T follicular helper cell (primary cell): ENCODE measurements around the gene TBC1D2B.

Experiments used
- DNase-seq: peaks from one replicate; pipeline ENCODE4 v3.0.0-alpha.2; 2020; ENCODE audit warnings: low read depth

The TBC1D2B gene

DNA sequence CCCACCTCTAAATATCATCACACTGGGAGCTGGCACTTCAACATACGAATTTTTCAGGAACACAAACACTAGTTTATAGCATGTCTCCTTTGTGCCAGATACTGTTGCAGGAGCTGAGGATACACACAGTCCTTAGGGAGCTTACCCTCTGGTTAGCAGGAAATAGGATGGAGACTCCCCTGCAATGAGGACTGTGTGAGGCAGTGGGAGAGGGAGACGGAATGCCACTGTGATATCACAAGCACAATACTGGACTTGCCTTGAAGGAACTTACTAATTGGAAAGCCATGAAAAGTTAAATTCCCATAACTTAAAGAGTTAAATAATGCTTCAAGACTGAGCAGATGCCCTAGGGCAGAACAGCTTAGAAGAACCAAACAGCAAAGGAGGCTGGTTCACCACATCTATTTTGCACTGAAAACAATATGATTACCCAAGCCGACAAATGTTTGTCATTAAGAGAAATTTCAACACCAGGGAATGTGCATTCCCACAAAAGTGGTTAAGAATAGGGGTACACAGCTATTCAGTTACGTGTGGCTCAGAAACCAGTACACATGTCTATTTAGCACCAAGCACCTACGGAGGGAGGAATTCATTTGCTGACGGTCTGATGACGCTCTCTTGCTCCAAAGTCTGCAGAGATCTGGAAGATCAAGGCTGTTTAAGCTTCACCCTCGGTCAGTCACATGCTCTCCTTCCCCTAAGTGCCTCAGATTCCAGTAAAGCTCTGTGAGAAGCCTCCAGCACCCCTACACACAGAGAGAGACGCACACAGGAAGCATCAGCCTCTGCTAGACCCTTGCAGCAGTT lies 5.2 kb downstream of the TBC1D2B start:
- DNase-seq: no peak

DNA sequence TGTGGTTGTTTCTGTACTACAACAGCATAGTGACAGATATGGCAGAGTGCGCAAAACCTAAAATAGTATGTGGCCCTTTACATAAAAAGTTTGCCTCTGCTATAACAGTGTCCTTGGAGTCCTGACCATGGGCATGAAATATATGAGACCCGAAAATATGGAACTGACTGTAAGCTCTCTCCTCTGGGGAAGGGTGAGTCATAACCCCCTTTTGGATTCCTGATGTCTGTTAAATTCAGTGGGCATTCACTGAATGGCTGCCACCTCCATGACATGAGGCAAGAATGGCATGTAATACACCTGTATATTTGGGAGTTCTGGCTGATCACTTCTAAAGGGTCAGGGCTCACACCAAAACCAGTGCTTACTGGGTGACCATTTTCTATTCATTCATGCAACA lies 6.1 kb downstream of the TBC1D2B start:
- DNase-seq: no peak

DNA sequence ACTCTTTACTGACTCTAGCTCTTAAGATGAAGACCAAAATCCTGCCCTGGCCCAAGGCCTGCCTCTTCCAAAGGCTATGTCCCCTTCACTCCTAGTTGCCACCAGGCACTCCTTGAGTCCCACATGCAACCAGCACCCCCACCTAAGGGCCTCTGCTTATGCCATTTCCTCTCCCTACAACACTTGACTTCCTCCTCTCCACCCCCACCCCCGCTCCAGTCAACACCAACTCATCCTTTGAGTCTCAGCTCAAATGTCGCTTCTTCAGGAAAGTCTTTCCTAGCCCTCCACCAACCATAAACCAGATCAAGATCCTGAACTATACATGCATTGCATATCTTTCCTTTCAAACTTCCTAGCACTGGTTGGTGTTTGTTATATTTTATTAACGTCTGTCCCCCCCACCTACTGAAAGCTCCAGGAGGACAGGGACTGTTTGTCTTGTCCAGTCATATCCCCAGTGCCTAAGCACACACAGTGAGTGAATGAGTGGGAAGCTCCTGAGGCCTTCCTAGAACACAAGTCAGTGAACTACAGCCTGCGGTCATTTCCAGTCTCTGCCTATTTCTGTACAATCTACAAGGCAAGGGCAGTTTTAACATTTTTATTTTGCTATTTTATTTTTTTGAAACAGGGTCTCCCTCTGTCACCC lies 7.3 kb downstream of the TBC1D2B start:
- peak; percentile 39 for DNase-seq

DNA sequence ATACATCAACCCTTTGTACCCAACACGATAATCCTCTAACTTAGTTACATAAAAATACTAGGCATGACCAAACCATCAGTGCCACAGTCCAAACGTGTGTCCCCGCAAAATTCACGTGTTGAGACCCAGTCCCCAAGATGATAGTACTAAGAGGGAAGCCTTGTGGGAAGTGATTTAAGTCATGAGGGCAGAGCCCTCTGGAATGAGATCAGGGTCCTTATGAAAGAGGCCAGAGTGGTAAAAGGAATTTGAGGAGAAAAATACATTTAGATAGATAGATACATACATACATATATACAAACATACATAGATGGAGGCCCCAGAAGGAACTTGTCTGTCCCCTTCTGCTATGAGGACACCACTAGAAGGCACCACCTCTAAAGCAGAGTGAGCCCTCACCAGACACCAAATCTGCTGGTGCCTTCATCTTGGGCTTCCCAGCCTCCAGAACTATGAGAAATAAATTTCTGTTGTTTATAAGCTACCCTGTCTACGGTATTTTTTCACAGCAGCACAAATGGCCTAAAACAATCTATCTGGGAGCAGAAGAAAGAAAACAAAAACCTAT lies 8.0 kb downstream of the TBC1D2B start:
- no peak for DNase-seq

DNA sequence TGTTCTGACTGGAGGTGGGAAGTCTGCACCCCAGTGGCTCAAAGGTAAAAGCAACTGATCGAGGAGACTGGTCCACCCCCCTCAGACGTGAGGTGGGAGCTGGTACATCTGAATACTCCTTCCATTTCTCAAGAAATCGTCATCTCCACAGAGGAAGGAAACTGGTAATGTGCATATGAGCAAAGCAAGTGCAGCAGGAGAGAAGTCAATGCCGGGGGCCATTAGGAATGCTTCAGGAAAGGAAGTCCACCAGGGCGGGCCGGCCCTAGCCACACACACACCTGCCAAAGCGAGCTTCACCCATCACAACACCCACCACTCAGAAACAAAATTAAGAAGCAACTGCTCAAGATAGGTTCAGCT lies 8.5 kb downstream of the TBC1D2B start:
- DNase-seq: no peak

DNA sequence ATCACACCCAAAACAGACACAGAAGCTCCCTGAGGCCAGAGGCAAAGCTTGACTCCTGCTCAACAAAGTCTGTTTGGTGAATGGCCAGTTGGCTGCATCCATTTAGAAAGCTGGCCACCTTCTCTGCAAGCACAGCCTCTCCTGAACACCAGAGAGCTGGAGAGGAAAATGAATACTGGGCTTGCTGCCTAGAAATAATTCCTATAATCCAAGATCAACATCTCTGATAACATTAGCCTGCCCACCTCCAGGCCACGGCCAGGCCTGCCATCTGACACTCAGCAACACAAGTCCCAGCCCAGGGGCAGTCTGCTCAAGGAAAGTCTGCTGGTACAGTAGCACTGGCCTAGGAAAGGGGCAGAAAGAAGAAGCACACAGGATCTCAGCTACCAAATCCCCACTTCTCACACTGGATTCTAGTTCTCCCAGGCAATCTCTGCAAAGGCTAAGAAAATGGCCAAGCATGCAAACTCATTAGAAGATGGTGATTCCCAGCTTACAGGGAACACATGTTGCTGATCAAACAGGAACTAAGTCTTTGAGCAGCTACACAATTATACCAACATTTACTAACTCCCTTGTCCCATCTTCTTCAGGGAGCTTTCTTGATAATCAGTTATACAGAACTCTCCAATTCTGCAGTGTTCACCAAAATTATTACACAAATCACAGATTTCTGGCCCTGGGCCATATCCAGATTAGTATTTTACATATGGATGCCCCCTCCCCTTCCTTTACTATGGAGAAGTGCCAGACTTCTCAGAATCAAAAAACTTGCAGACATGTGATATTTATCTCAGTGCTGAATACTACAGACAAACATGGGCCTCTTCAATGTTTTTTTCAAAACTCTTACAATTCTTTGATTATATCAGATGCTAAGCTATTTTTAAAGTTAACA lies 9.9 kb downstream of the TBC1D2B start:
- DNase-seq: no peak

DNA sequence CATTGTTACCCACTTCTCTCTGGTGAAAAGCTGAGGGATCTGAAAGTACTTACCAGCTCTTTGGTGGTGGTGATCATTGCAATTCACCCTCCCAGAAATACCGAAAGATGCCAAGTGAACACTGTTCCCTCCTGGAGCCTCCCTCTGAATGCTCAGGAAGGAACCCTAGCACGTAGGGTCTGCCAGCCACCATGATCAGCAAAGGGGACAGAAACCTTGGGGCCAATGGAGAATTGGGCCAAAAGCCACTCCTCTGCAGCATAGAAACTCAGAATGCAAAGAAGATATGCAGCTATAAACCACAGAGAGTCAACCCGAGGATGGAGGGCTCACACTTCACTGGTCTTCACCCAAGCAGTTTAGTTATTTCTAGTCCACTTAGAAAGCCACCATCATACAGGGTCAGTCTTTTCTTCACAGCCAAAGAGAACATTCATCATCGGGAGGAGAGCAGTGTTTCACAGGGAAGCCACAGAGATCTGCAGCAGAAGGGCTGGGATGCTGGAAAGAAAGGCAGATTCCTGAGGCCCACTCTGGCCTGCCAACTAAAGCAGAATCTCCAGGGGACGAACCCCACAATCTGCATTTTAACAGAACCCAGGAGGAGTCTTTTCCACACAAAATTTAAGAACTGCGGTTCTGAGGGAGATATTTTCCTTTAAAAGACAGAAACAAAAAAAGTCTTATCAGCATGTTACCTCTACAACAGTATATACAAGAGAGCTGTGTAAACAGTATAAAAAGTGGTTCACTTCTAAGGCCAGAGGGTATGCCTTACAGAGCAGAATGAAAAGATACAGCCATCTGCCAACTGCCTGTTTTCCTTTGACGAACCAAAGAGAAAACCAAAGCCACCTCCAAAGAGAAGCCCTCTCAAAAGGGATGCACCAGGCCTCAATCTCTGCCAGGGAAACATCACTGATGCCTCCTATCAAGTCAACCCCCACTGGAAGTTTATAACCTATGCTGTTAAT lies 11.3 kb downstream of the TBC1D2B start:
- DNase-seq: no peak

DNA sequence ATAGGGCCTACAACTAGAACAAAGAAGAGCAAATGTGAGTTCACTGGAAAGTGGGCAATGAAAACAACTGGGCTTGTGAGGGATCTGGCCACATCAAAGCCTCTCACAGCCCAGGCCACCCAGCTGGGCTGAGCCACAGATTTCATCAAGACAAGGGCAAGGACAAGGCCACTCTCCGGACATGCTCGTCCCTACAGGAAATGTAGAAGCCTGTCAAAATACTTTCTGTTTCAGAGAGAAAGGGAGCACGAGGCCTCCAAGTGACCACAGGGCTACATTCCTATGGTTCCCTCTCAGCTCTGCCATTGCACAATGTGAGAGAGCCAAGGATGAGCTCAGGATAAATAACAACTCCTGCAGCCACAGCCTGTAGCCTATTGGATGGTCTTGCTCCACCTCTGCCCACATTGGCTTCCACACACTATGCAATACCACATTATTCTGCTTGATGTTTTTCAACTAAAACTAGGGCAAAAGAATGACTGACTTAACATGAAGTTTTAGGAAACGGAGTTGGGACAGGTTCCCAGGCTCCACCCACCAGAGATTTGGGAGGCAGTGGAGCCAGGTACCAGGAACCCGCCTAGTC lies 12.1 kb downstream of the TBC1D2B start:
- DNase-seq: no peak

DNA sequence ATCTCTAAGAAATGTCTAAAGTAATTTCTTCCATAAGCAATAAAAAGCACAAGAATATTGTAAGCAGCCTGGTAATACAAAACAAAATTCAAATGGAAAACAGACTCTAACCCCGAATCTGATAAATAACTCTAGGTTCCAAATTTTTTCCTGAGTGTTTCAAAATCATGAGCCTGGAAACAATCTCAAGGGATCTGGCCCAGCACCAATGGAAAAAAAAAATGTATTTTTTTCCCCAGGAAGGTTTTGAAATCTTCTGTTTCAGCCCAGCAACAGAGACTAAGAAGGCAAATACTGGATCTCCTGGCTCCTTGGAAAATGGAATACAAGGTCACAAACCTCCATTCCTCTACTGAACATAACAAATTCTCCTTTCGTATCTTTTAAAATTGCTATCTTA lies 13.0 kb downstream of the TBC1D2B start:
- no peak for DNase-seq

DNA sequence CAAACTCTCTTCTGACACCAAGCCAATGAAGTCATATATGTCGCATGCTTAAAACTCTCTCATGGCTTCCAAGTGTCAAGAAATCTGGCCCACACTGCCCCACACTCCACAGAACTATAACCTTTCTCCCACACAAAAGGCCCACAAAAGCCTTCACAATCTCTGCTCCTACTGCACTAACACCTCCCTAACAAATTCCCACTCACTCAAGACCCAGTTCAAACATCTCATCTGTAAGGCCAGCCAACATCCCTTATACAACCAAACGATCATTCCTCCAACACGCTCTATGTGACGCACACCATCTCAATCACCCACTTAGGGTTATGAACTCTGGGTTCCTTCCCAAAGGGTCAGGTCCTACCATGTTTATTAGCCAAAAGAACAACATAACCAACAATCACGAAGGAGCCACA lies 13.5 kb downstream of the TBC1D2B start:
- no peak for DNase-seq

DNA sequence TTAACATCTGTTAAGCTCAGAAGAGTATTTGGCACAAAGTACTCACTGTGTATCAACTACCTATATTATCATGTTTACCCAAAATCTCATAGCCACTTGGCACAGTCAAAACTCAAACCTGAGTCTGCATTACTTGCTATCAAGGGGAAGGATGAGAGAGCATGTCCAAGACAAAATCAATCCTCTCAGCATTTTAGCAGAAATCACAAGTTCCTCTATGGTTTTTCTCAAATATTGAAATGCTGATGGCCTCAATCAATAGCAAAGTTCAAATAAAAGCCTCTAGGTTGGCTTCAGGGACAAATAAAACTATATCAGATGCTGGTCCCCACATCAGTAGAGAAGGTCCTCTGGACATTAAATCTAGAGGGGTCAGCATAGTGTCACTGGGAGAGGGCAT lies 14.3 kb downstream of the TBC1D2B start:
- DNase-seq: no peak

DNA sequence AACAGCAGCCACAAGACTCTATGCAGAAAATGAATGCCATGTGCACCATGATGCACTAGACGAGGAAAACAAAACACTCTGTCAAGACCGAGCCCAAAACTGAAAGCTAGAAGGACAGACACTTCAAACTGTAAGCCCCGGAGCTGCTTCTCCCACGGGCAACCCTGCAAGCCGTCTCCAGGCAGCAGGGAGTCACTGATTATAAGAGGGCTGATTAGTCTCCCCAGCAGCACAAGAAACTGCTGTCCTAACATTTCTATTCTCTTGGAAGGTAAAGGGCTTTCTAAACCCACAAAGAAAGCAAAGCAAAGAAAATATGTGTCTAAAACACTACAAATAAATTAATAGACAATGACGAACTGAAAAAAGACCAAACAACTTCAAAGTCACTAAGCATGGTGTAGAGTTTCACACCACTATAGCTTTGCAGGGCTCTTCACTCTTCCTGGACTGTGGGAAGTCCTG lies 15.5 kb downstream of the TBC1D2B start:
- no peak for DNase-seq

DNA sequence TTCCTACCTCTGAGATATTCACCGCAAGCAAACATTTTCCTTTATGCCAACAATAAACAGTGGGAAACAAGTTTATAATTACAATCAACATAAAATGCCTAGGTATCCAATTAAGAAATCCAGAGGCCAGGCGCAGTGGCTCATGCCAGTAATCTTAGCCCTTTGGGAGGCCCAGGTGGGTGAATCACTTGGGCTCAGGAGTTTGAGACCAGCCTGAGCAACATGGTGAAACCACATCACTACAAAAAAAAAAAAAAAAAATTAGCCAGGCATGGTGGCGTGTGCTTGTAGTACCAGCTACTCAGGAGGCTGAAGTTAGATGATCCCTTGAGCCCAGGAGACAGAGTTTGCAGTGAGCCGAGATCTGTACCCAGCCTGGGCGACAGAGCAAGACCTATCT lies 17.3 kb downstream of the TBC1D2B start:
- no peak for DNase-seq

DNA sequence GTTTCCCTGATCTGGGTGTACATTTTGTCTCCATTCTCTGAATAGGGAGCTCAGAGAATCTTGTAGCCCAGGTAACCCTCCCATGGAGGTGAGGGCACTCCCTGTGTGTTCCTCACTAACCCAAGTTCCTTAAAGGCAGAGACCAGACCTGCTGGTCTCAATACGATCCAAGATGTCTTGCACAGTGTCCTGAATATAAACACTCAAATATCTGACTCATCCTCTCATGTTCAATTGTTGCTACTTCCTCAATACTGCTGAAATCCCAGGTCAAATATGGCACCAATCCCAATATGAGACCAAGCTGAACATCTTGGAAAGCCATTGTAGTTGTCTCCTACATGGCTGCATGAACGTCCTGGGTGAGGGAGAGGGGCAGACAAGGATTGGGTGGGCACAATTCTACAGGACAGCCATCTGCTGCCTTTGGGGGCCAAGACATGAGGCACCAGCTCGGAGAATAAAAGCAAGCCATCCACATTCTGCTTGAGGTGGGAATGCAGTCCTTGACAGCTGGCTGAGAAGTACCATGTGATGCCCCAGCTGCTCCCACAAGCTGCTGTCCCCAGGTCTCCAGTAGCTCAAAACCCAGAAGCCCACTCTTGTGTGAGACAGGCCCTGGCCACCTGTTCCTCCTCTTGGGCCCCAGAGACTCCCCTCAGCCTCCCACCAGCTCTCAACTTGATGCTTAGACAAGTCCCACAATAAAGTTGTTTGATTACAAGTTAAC lies 18.2 kb downstream of the TBC1D2B start:
- no peak for DNase-seq

DNA sequence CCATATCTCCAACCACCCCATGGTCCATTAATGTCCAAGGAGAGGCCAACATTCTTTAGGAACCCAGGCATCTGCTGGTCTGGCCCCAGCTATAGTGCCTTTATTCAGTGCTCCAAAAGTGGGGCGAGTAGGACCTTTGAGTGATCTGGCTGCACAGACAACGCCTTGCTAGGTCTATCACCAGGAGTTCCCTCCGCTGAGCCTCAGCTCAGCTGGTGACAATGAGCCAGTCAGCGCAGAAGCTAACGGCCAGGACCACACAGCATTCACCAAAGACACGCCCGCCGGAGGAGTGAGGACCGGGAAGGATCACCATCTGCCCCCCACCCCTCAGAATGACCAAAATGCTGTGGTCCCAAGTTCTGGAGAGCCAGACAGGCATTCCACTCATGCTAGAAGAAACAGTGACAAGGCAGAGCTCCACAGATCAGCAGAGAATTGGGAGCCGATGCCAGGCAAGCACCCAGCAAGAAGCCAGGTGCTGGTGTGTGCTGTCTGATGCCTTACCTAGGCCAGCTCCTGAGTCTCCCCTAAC lies 19.0 kb downstream of the TBC1D2B start:
- DNase-seq: no peak

DNA sequence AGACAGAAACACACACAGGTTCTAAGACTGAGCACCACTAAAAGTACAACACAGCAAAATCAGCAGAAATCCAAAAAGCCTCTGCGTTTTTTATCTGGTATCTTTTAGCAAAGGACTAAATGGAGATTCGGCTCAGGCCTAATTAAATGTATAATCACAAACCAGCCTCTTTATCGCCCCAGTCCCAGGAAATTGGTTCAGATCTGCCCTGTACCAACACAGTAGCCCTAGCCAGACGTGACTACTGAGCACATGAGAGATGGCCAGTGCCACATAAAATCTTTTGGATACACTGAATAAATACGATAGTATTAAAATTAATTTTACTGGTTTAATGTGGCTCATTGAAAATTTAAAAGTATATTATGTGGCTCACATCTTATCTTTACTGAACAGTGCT lies 19.7 kb downstream of the TBC1D2B start:
- no peak for DNase-seq

DNA sequence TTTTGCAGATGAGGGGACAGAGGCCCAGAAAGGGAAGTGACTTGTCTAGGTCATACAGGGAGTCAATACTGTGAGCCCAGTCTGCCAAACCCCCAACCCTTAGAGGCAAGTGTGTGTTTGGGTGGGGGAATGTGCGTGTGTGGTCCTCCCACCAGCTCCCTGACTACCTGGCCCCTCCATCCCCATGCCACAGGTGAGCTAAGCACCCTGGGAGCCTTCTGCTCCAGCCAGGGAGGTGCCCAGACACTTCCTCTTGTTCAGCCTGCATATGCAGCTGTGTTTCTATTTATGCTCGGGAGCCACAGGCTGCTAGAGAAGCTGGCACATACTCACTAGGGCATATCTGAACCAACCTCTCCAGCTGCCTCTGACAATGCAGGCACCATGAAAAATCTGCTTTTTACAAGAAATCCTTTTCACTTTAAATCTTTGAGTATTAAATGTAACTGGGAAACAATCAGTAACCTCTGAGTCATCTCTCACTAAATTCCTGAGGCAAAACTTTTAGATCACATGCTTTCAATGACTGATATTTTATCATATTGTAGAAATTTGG lies 20.7 kb downstream of the TBC1D2B start:
- no peak for DNase-seq

DNA sequence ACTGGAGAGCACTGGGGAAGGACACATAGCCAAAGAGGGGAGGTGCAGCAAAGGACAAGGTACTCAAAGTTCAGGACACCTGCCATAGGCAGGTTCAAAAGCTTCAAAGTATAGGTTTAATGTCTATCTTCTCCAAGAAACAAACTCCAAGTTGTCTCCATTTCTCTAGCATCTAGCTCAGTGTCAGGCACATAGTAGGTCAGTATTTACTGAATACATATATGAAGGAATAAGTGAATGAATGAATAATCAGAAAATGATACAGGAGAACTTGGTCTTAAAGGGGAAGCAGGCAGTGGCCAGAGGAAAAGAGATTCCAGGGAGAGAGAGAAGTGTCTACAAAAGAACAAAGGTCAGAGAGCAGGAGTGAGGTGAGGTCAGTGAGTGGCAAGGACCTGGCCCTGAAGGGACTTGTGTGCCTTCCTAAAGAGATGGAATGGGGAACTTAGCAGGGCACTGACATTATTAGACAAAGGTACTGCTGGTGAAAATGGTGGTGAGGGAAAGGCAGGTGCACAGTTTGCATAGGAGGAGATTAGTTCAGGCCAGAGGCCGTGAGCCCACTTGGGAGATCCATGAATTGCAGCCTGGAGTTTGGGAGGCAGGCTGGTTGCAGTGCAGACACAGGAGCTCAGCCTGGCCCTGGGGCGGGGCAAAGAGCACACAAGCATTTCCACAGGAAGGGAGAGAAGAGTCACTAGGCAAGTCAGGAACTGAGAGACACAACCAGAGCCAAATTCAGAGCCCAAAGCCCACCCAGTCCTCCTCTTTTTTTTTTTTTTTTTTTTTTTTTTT lies 21.4 kb downstream of the TBC1D2B start:
- DNase-seq: no peak

DNA sequence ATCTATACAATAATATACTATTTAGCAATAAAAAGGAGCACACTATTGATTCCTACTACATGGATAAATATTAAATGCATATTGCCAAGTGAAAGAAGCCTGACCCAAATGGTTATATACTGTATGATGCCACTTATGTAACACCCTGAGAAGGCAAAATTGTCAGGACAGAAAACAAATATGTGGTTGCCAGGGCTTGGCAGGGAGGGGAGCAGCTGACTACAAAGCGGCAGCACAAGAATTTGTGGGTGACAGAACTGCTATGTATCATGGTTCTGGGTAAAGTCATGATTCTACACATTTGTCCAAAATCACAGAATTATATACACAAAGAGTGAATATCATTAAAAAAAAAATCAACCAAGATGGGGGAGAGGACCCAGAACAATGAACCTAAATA lies 22.5 kb downstream of the TBC1D2B start:
- DNase-seq: peak; percentile 37
